Mucosa of descending colon (tissue), 3 donors: ENCODE data around the gene MRGPRF. TPM values are rescaled to one million over a fixed set of nuclear protein-coding genes. Genes with fewer than 3 reads are reported as not detected.

Source experiments
- ATAC-seq: fragments of 200-7000 bp; cut with Tn5 transposase; one replicate; pipeline ENCODE4 v1.9.1; 2020; ENCODE audit warnings: mild to moderate bottlenecking, moderate library complexity
- DNase-seq, 3 donors: peaks; one replicate each; pipeline ENCODE4 v3.0.0-alpha.2; 2020
- H3K36me3 ChIP-seq: fragments of 200-600 bp; one replicate; pipeline ENCODE4 v1.8.0; 2021; ENCODE audit warnings: low read depth, mild to moderate bottlenecking
- H3K4me1 ChIP-seq: fragments of 200-600 bp; one replicate; pipeline ENCODE4 v1.8.0; 2021; ENCODE audit warnings: low read depth, mild to moderate bottlenecking
- H3K4me3 ChIP-seq: fragments of 200-600 bp; one replicate; pipeline ENCODE4 v1.8.0; 2021; ENCODE audit warnings: mild to moderate bottlenecking
- H3K9me3 ChIP-seq: fragments of 200-600 bp; one replicate; pipeline ENCODE4 v1.8.0; 2021; ENCODE audit warnings: mild to moderate bottlenecking
- intact Hi-C, 2 donors: fragments of 100-400 bp; cut with DNase I in 1 of 2; cut with micrococcal nuclease in 1 of 2; formaldehyde crosslinking; loops; one replicate each; pipeline versions ENCODE4 v1.11.0 to v1.11.1; 2022; cut with DNase I, micrococcal nuclease
- total RNA-seq, 3 donors: library from RNA; stranded (reverse); fragmentation: NEBNext Ultra II Directional in 2 of 3; extraction: Animal tissue kit (Norgen Biotek cat#: 25700) in 2 of 3; gene quantifications; one replicate each; pipeline versions ENCODE4 v1.2.1 to v1.2.4, GENCODE V29; 2021 to 2023
- TF ChIP-seq, protein P1 (sequence below): fragments of 200-600 bp; IDR thresholded peaks from one replicate; pipeline ENCODE4 v1.8.0; 2022; ENCODE audit warnings: antibody characterized with exemption, mild to moderate bottlenecking
- donor health status: DM: no; HTN: no; CAD: no; lungs with moderate emphysema.
- donor health status: DM: no; HTN: no; CAD: no.
- donor health status: DM: no; HTN: yes; CAD: no.

MRGPRF gene
- total RNA-seq, 3 donors from 2014 or later = 4.7 to 117 (median 14.2) TPM

GRCh38 chr11:69040051-69040450 is 27.0 kb upstream of the MRGPRF start:
- DNase-seq (no peak), ATAC-seq (no peak)
- Histone ChIP-seq H3K36me3 (no peaks in the 10 kb centered on the region), H3K9me3 (no peaks in the 10 kb centered on the region), H3K4me1 (no peaks in the 10 kb centered on the region), H3K4me3 (no peak overlapping the region)
- TF ChIP-seq, protein P1, sequence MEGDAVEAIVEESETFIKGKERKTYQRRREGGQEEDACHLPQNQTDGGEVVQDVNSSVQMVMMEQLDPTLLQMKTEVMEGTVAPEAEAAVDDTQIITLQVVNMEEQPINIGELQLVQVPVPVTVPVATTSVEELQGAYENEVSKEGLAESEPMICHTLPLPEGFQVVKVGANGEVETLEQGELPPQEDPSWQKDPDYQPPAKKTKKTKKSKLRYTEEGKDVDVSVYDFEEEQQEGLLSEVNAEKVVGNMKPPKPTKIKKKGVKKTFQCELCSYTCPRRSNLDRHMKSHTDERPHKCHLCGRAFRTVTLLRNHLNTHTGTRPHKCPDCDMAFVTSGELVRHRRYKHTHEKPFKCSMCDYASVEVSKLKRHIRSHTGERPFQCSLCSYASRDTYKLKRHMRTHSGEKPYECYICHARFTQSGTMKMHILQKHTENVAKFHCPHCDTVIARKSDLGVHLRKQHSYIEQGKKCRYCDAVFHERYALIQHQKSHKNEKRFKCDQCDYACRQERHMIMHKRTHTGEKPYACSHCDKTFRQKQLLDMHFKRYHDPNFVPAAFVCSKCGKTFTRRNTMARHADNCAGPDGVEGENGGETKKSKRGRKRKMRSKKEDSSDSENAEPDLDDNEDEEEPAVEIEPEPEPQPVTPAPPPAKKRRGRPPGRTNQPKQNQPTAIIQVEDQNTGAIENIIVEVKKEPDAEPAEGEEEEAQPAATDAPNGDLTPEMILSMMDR = no peak
- intact Hi-C loops = no loop called here

- no peak for ATAC-seq
- no peak for DNase-seq
- TF ChIP-seq, protein P1 = no peak
- no peaks in the 10 kb centered on the region for H3K36me3 ChIP-seq
- H3K4me1 ChIP-seq = no peaks in the 10 kb centered on the region
- H3K4me3 ChIP-seq = no peak overlapping the region
- H3K9me3 ChIP-seq = no peaks in the 10 kb centered on the region
- intact Hi-C loops = no loop called here
These were observed 26.5 kb upstream of the MRGPRF start for GRCh38 chr11:69039501-69039900.

- intact Hi-C loops = no loop called here
- no peak for ATAC-seq
These were observed 24.5 kb upstream of the MRGPRF start for GRCh38 chr11:69037544-69037943.

DNA sequence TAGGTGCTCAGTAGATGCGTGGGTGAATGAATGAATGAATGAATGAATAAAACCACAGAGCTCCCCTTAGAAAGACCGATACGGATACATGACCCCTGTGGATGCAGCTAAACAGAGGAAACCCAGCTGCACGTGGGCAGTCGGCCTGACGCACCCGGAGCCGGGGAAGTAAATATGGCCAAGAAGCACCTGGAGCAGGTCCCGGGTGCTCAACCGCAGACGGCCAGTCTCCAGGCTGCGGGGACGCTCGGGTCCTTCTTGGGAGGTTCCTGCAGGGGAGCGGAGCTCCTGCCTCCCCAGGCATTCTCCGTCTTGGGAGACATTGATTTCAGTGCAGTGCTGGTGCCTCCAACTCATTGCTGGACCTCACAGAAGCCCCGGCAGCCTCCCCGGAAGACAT is 24.0 kb upstream of the MRGPRF start:
- TF ChIP-seq, protein P1 = no peak
- no peaks in the 10 kb centered on the region for H3K4me1 ChIP-seq
- no peak for DNase-seq
- H3K36me3 ChIP-seq = no peaks in the 10 kb centered on the region
- no peak for ATAC-seq
- H3K9me3 ChIP-seq = no peaks in the 10 kb centered on the region
- H3K4me3 ChIP-seq = no peak overlapping the region
- intact Hi-C loops = no loop called here

More at GRCh38 chr11:69037544-69037943, 24.5 kb upstream of the MRGPRF start:
- Histone ChIP-seq H3K4me1 (no peaks in the 10 kb centered on the region), H3K36me3 (no peaks in the 10 kb centered on the region), H3K4me3 (no peak overlapping the region), H3K9me3 (no peaks in the 10 kb centered on the region)
- TF ChIP-seq, protein P1 = no peak
- DNase-seq = no peak

- intact Hi-C loops = no loop called here
- TF ChIP-seq, protein P1 = no peak
- DNase-seq = peak in 1 of 3 donors; percentile 52
- no peak overlapping the region for H3K4me3 ChIP-seq
- H3K9me3 ChIP-seq = no peaks in the 10 kb centered on the region
- ATAC-seq = peak; percentile 21
- no peaks in the 10 kb centered on the region for H3K4me1 ChIP-seq
- H3K36me3 ChIP-seq = no peaks in the 10 kb centered on the region
These were observed 22.9 kb upstream of the MRGPRF start for GRCh38 chr11:69035946-69036340.
